UCSD-AML1 (cell line): ENCODE results near the gene SNX27.
A peak's percentile ranks its signal among the peaks of the same experiment; 100 is the strongest.
"Not testable (repeated sequence)": the region's sequence is repeated elsewhere in the genome, so short reads cannot be mapped to it uniquely, and the experiment has no call there.

Experiments
- DNase-seq: peaks from one replicate; lab custom pipeline; 2025; ENCODE audit not compliant: unreplicated experiment; lab: John Stamatoyannopoulos, UW

The SNX27 gene

GRCh38 chr1:151720125-151720524 lies 108.3 kb downstream of the SNX27 start:
- DNase-seq, result no peak

DNA sequence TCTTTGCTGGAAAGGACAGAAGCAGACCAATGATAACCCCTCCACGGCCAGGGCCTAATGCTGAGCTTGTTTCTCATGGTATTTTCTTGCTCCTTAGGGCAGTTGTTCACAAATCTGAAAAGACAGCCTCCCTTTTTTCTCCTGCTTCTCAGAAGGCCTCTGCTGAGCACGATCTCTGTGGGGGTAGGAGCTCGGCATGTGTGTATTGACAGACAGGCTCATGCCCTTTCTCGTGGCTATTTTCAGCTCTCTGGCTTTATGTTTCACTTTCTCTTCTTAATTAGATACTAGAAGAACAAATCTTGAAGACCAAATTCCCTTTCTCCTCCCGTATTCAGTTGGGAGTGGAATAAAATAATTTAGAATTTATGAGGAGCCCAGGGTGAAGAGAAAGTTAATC lies 108.7 kb downstream of the SNX27 start:
- no peak for DNase-seq

DNA sequence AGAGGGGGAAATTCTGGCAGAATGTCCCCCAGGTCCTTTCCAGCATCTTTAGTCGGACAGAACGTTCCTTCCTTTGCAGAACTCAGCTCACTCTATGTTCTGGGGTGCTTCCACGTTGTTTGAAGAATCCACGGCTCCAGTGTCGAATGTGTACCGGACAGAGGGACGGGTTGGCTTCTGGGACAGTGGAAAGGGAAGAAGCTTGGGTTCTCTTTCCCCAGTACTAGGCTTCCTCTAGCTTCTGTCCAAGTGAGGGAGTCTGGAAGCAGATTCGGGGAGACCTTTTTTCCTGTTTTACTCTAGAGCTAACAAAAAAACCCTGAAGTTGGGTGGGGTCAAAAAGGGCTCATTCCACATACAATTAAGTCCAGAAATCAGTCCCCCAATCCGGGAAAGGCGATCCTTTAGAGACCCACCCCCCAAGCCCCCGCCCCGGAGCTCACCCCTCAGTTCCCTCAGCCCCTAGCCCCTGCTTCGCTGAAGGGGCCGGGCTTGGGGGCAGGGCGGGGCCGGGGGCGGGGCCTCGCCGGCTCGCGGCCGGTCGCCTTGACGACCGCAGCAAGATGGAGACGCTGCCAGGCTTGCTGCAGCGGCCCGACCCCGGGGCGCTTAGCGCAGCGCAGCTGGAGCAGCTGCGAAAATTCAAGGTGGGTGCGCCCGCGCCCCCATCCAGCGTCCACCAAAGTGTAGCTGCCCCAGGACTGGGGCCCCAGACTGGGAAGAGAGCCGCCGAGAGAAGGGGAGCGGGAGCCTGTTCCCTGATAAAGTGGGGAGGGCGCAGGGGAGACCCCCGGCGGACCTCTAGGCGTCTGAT lies 109.3 kb downstream of the SNX27 start, which contains the start of gene RIIAD1:
RIIAD1 (plus strand) TSS at position 549 of the 814 bp plus-strand sequence; CDS start at position 564, 15 bp downstream.
- peak; percentile 19 for DNase-seq

- no peak for DNase-seq
Observed at GRCh38 chr1:151721788-151722510, 110.1 kb downstream of the SNX27 start.

DNA sequence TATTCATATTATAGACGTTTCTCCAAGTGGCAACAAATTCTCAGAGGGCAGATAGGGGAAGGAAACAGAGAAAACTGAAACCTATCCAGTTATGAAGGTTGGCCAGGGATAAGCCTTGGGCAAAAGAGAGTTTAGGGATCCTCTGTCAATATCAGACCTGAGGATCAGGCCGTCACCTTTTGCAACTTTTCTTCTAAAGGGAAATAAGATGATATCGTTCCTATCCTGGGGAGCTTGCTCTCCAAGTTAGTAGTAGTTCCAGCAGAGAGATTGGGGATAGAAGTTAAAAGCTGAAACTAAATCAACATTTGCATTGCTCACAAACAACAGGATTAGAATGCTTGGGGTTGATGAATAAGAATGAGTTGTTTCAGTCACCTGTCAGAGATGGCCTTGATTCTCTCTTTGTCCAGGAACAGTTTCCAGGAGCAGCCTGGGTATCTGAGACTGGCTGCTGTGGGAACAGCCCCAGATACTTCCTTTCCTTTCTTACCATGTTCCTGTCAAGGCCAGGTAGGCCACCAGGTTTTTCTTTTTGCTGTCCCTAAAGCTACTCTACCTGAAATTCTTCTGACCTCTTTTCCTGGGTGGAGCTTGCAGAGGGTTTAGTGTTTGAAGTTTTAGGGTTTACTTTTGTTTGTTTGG lies 112.0 kb downstream of the SNX27 start:
- no peak for DNase-seq

GRCh38 chr1:151728151-151729054 lies 116.6 kb downstream of the SNX27 start:
- no peak for DNase-seq

- DNase-seq, result no peak
Observed at GRCh38 chr1:151729157-151729965, 117.5 kb downstream of the SNX27 start.

- no peak for DNase-seq
Observed at GRCh38 chr1:151729966-151730291, 118.1 kb downstream of the SNX27 start.

GRCh38 chr1:151733126-151733525 lies 121.3 kb downstream of the SNX27 start:
- DNase-seq, result no peak

- not testable (repeated sequence) for DNase-seq
Observed at GRCh38 chr1:151733995-151734394, 122.1 kb downstream of the SNX27 start.

- no peak for DNase-seq
Observed at GRCh38 chr1:151737026-151737425, 125.2 kb downstream of the SNX27 start.

GRCh38 chr1:151737479-151737878 lies 125.6 kb downstream of the SNX27 start:
- no peak for DNase-seq

DNA sequence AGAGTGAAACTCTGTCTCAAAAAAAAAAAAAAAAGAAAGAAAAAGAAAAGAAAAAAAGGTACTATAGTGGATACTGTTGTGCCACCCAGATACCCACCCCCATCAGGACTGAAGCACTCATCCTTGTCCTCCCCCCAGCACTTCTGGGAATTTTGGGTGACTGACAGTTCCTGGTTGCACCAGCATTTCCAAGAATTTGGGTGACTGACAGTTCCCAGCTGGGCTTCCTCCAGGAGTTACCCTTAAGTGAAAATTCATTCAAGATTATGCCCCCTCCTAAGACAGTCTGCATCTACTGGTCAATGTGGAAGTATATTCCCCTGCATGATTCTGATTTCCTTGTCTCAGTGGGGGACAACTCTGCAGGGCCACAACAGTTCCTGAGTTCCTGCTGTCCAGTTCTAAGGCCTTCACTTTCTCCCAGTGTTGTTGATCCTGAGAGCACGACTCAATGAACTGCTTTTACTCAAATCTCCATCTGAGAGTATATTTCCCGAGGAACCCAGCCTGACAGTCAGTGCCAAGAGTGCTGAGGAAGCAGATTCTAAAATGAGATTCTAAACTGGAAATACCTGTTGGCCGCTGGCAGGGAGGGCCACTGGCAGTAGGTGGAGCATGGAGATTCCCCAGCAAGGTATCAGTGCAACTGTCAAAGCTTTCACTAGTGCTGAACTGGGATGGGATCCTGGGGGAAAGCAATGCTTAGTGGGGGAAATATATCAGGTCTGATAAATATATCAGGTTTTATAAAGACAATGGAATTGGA lies 127.9 kb downstream of the SNX27 start:
- no peak for DNase-seq

GRCh38 chr1:151741516-151741915 lies 129.7 kb downstream of the SNX27 start:
- no peak for DNase-seq
